Sigmoid colon (tissue), 4 donors: Measurements from ENCODE around the gene PDCD7.

Experiments used
- EP300 ChIP-seq, 4 donors: sonication (generic); formaldehyde crosslinking; IDR thresholded peaks; one replicate each; pipeline ENCODE4 v1.6.1; 2017; ENCODE audit warnings: antibody characterized with exemption in 4 of 4
- POLR2AphosphoS5 ChIP-seq, 4 donors: sonication (generic); formaldehyde crosslinking; IDR thresholded peaks; one replicate each; pipeline ENCODE4 v1.6.1; 2017; ENCODE audit warnings: antibody characterized with exemption in 4 of 4
- TF ChIP-seq, protein P1 (sequence below), 4 experiments: fragments of 450-650 bp in 3 of 4; fragments of 200-600 bp in 1 of 4; IDR thresholded peaks; one replicate each; pipeline ENCODE4 v1.5.1; 2016 to 2019; ENCODE audit warnings: antibody characterized with exemption in 4 of 4, mild to moderate bottlenecking in 3 of 4, moderate library complexity in 2 of 4

DNA sequence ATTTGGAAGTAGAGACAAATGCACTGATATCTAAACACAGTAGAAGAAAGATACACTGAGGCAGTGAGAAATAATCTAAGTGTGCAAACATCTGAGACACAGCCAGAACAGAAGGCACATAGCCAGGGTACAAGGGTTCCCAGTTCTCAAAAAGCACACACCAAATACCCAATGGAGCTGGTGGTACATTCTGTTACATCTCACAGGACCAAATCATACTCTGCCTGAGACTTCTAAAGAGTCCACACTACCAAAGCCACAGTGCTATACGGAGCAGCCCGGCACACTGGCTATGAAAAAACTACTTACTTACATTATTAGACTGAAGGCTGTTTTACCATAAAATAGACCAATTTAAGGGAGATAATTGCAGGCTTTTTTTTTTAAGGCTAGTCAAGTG is 32.3 kb upstream of the PDCD7 start:
- TF ChIP-seq, protein P1, sequence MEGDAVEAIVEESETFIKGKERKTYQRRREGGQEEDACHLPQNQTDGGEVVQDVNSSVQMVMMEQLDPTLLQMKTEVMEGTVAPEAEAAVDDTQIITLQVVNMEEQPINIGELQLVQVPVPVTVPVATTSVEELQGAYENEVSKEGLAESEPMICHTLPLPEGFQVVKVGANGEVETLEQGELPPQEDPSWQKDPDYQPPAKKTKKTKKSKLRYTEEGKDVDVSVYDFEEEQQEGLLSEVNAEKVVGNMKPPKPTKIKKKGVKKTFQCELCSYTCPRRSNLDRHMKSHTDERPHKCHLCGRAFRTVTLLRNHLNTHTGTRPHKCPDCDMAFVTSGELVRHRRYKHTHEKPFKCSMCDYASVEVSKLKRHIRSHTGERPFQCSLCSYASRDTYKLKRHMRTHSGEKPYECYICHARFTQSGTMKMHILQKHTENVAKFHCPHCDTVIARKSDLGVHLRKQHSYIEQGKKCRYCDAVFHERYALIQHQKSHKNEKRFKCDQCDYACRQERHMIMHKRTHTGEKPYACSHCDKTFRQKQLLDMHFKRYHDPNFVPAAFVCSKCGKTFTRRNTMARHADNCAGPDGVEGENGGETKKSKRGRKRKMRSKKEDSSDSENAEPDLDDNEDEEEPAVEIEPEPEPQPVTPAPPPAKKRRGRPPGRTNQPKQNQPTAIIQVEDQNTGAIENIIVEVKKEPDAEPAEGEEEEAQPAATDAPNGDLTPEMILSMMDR (IDR thresholded peaks at IDR 0.05): no peak
- TF ChIP-seq POLR2AphosphoS5 (IDR thresholded peaks at IDR 0.05) (no peak), EP300 (IDR thresholded peaks at IDR 0.05) (no peak)
